Uterus (tissue), 4 donors: ENCODE measurements around the gene REG3A. TPM values are rescaled to one million over a fixed set of nuclear protein-coding genes. Genes with fewer than 3 reads are reported as not detected.

Source experiments
- DNase-seq, 2 donors: peaks; one replicate each; pipeline ENCODE4 v3.0.0-alpha.2; 2019 to 2020
- H3K27ac ChIP-seq, 2 donors: fragments of 200-600 bp; sonication (generic); 1 replicate in 1 of 2; 2 replicates in 1 of 2; pipeline ENCODE4 v1.5.1; 2016 to 2018
- H3K27me3 ChIP-seq, 2 donors: fragments of 200-600 bp; sonication (generic); one replicate each; pipeline ENCODE4 v1.5.1; 2018 to 2019; ENCODE audit warnings: control low read depth in 1 of 2
- H3K36me3 ChIP-seq, 2 donors: fragments of 200-600 bp; sonication (generic); one replicate each; pipeline ENCODE4 v1.5.1; 2019; ENCODE audit warnings: control low read depth in 1 of 2
- H3K4me1 ChIP-seq, 2 donors: fragments of 200-600 bp; sonication (generic); one replicate each; pipeline ENCODE4 v1.5.1; 2018 to 2019; ENCODE audit warnings: control low read depth in 1 of 2
- H3K4me3 ChIP-seq, 2 donors: fragments of 200-600 bp; sonication (generic); 1 replicate in 1 of 2; 2 replicates in 1 of 2; pipeline ENCODE4 v1.5.1; 2018 to 2019; ENCODE audit warnings: mild to moderate bottlenecking in 1 of 2
- H3K9me3 ChIP-seq, 2 donors: fragments of 200-600 bp; sonication (generic); one replicate each; pipeline ENCODE4 v1.5.1; 2019; ENCODE audit warnings: control low read depth in 1 of 2
- POLR2A ChIP-seq, 2 donors: fragments of 450-650 bp; IDR thresholded peaks; one replicate each; pipeline ENCODE4 v1.6.1; 2016; ENCODE audit warnings: antibody characterized with exemption in 2 of 2, mild to moderate bottlenecking in 1 of 2, moderate library complexity in 1 of 2
- intact Hi-C: fragments of 100-400 bp; cut with DNase I; formaldehyde crosslinking; loops from one replicate; pipeline ENCODE4 v1.15.1; 2023; ENCODE audit warnings: low total_unique reads
- total RNA-seq, 4 donors: library from RNA; depleted of rRNA in 3 of 4; stranded (reverse); fragments of >200 nt in 3 of 4; gene quantifications; one replicate each; pipeline versions ENCODE4 v1.1.0 to v1.2.4, GENCODE V29; 2014 to 2023
- TF ChIP-seq, protein P1 (sequence below), 4 experiments: fragments of 200-600 bp in 2 of 4; fragments of 450-650 bp in 2 of 4; sonication (generic) in 2 of 4; IDR thresholded peaks; one replicate each; pipeline ENCODE4 v1.5.1; 2016 to 2019; ENCODE audit warnings: antibody characterized with exemption in 4 of 4, mild to moderate bottlenecking in 2 of 4, moderate library complexity in 1 of 4
- donor health status: DM: yes; HTN: yes; CAD: no.

REG3A gene
- total RNA-seq, 4 donors from 2014 or later = not detected

DNA sequence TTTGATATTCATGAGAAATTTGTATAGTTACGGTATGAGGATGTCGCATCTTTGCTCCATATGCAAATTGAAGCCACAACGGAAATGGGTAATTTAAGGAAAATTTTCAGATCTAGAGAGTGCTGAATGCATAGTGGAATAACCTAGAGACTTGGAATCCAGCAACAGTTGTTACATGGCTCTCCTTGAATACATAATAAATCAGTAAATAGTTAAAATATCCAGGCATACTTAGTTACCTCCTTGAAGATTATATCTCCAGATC, 33.9 kb downstream of the REG3A start:
- H3K9me3 ChIP-seq = no peaks in the 10 kb centered on the region
- intact Hi-C loops = no loop called here
- no peak overlapping the region for H3K27ac ChIP-seq
- no peaks in the 10 kb centered on the region for H3K27me3 ChIP-seq
- H3K4me1 ChIP-seq = no peaks in the 10 kb centered on the region
- TF ChIP-seq, protein P1, sequence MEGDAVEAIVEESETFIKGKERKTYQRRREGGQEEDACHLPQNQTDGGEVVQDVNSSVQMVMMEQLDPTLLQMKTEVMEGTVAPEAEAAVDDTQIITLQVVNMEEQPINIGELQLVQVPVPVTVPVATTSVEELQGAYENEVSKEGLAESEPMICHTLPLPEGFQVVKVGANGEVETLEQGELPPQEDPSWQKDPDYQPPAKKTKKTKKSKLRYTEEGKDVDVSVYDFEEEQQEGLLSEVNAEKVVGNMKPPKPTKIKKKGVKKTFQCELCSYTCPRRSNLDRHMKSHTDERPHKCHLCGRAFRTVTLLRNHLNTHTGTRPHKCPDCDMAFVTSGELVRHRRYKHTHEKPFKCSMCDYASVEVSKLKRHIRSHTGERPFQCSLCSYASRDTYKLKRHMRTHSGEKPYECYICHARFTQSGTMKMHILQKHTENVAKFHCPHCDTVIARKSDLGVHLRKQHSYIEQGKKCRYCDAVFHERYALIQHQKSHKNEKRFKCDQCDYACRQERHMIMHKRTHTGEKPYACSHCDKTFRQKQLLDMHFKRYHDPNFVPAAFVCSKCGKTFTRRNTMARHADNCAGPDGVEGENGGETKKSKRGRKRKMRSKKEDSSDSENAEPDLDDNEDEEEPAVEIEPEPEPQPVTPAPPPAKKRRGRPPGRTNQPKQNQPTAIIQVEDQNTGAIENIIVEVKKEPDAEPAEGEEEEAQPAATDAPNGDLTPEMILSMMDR (IDR thresholded peaks at IDR 0.05) = no peak
- no peak for TF ChIP-seq POLR2A (IDR thresholded peaks at IDR 0.05)
- no peak overlapping the region for H3K4me3 ChIP-seq
- DNase-seq = no peak
- H3K36me3 ChIP-seq = no peaks in the 10 kb centered on the region

DNA sequence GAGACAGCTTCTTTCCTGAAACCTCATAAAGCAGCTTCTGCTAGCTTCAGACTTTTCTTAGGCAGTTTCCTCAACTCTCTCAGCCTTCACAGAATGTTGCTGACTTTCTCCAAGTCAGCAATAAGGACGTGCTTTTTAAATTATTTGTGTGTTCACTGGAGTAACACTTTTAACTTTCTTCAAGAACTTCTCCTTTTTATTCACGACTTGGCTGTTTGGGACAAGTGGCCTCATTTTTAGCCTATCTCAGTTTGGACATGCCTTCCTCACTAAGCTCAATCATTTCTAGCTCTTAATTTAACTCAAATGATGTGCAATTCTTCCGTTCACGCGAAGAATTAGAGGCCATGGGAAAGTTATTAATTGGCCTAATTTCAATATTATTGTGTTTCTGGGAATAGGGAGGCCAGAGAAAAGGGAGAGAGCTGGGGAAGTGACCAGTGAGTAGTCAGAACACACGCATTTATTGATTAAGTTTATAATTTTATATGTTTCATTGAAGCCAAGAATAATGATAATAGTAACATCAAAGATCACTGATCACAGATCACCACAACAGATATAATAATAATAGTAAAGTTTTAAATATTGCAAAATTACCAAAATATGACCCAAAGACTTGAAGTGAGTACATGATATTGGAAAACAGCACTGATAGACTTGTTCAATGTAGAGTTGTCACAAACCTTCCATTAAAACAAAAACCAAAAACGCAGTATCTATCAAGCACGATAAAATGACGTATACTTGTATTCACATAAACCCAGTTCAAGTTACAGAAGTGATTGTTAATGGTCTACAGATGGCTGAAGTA, 34.4 kb downstream of the REG3A start:
- TF ChIP-seq, protein P1 (IDR thresholded peaks at IDR 0.05) = no peak
- no peak for TF ChIP-seq POLR2A (IDR thresholded peaks at IDR 0.05)
- no peak overlapping the region for H3K4me3 ChIP-seq
- DNase-seq = no peak
- H3K27me3 ChIP-seq = no peaks in the 10 kb centered on the region
- intact Hi-C loops = no loop called here
- no peak overlapping the region for H3K27ac ChIP-seq
- no peaks in the 10 kb centered on the region for H3K4me1 ChIP-seq
- no peaks in the 10 kb centered on the region for H3K9me3 ChIP-seq
- no peaks in the 10 kb centered on the region for H3K36me3 ChIP-seq

DNA sequence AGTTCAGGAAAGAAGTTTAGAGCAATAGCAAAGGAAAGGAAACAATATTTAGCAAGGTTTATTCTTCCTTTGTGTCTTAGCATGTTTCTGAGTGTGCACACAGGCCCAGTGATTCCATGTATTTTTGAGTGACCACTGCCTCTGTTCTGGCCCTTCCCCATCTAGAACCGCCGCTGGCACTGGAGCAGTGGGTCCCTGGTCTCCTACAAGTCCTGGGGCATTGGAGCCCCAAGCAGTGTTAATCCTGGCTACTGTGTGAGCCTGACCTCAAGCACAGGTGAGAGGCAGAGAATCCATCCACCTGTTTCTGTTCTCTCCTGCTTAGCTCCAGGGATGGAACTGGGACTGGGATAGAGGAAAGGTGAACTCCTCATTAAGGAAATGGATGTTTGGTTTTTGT, 36.9 kb downstream of the REG3A start:
- DNase-seq = no peak
- no peak overlapping the region for H3K27ac ChIP-seq
- no peaks in the 10 kb centered on the region for H3K27me3 ChIP-seq
- TF ChIP-seq POLR2A (IDR thresholded peaks at IDR 0.05) = no peak
- TF ChIP-seq, protein P1 (IDR thresholded peaks at IDR 0.05) = no peak
- H3K9me3 ChIP-seq = no peaks in the 10 kb centered on the region
- H3K36me3 ChIP-seq = no peaks in the 10 kb centered on the region
- no peak overlapping the region for H3K4me3 ChIP-seq
- H3K4me1 ChIP-seq = no peaks in the 10 kb centered on the region
- intact Hi-C loops = no loop called here

DNA sequence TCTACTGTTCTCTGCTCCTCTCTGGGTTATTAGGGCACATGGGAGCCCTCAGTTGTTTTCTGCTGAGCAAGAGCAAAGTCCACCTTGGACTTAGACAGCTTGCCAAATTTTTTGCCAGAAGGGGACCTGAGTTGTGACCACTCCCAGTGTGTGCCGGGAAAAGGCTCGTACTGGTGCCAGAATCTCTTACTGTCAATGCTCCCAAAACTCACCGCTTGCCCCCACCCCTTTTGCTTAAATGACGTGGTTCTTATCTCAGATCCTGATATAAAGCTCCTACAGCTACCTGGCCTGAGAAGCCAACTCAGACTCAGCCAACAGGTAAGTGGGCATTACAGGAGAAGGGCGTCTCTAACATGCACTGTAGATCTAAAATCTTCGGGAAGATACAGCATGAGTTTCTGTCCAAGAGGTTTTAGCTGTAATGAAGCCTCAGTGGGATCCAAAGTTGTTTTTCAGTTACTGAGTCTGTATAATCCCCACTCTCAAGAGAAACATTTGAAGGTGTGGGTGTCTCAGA, 39.3 kb downstream of the REG3A start, which contains the start of gene REG1A:
REG1A (plus strand) TSS at position 295 of the 520 bp plus-strand sequence. CDS start 374 bp downstream, outside the sequence.
- no peak for DNase-seq
- H3K4me1 ChIP-seq = no peaks in the 10 kb centered on the region
- intact Hi-C loops = no loop called here
- no peaks in the 10 kb centered on the region for H3K36me3 ChIP-seq
- H3K4me3 ChIP-seq = no peak within 1 kb of the TSS
- no peak within 1 kb of the TSS for H3K27ac ChIP-seq
- TF ChIP-seq, protein P1 (IDR thresholded peaks at IDR 0.05) = no peak
- TF ChIP-seq POLR2A (IDR thresholded peaks at IDR 0.05) = no peak
- H3K9me3 ChIP-seq = no peaks in the 10 kb centered on the region
- no peaks in the 10 kb centered on the region for H3K27me3 ChIP-seq
